Astrocyte (in vitro differentiated cells and primary cell): ENCODE data around the gene FAM241B. TPM values are rescaled to one million over a fixed set of nuclear protein-coding genes. Genes with fewer than 3 reads are reported as not detected.

ENCODE experiments used
- DNase-seq: peaks from one replicate; pipeline ENCODE4 v3.0.0-alpha.2; 2010; ENCODE audit warnings: low read depth
- FAIRE-seq: peaks from 2 replicates; lab custom pipeline; 2011; peaks lifted over from hg19 to GRCh38; lab: Jason Lieb, UNC
- H2AFZ ChIP-seq: 2 replicates; pipeline ENCODE4 v1.6.0; 2012; ENCODE audit warnings: low read depth, low read length, inconsistent platforms
- H3K27ac ChIP-seq: 2 replicates; pipeline ENCODE4 v1.5.1; 2011; ENCODE audit warnings: low read depth, low read length, inconsistent platforms
- H3K27me3 ChIP-seq: 2 replicates; pipeline ENCODE4 v1.6.0; 2011; ENCODE audit warnings: low read length, inconsistent platforms; ENCODE audit not compliant: insufficient read depth
- H3K36me3 ChIP-seq: 2 replicates; pipeline ENCODE4 v1.5.1; 2011; ENCODE audit warnings: low read length, inconsistent platforms; ENCODE audit not compliant: insufficient read depth
- H3K4me1 ChIP-seq: 2 replicates; pipeline ENCODE4 v1.5.1; 2011; ENCODE audit warnings: low read length, inconsistent platforms; ENCODE audit not compliant: insufficient read depth
- H3K4me2 ChIP-seq: 2 replicates; pipeline ENCODE4 v1.6.0; 2012; ENCODE audit warnings: low read length, inconsistent platforms
- H3K4me3 ChIP-seq: 2 replicates; pipeline ENCODE4 v1.5.1; 2011; ENCODE audit warnings: low read depth, mild to moderate bottlenecking, low read length, inconsistent platforms; ENCODE audit not compliant: insufficient read depth
- H3K79me2 ChIP-seq: 2 replicates; pipeline ENCODE4 v1.6.0; 2012; ENCODE audit warnings: mild to moderate bottlenecking, low read length, inconsistent platforms; ENCODE audit not compliant: insufficient read depth
- H3K9ac ChIP-seq: 2 replicates; pipeline ENCODE4 v1.6.0; 2012; ENCODE audit warnings: mild to moderate bottlenecking, low read length, inconsistent platforms
- H3K9me3 ChIP-seq: 2 replicates; pipeline ENCODE4 v1.5.1; 2012; ENCODE audit warnings: low read depth, mild to moderate bottlenecking, low read length, inconsistent platforms; ENCODE audit not compliant: insufficient read depth
- H4K20me1 ChIP-seq: 2 replicates; pipeline ENCODE4 v1.6.0; 2012; ENCODE audit warnings: low read length, inconsistent platforms; ENCODE audit not compliant: insufficient read depth
- H3K27ac Mint-ChIP-seq: one replicate; pipeline ENCODE4 v1.8.0; 2021; ENCODE audit warnings: mild to moderate bottlenecking, mixed read lengths; ENCODE audit not compliant: unreplicated experiment
- H3K27me3 Mint-ChIP-seq: one replicate; pipeline ENCODE4 v1.8.0; 2021; ENCODE audit warnings: low read depth, mixed read lengths; ENCODE audit not compliant: unreplicated experiment
- H3K36me3 Mint-ChIP-seq: one replicate; pipeline ENCODE4 v1.8.0; 2021; ENCODE audit warnings: low read depth, mixed read lengths; ENCODE audit not compliant: unreplicated experiment
- H3K4me1 Mint-ChIP-seq: one replicate; pipeline ENCODE4 v1.8.0; 2021; ENCODE audit warnings: low read depth, mixed read lengths; ENCODE audit not compliant: unreplicated experiment
- H3K4me3 Mint-ChIP-seq: one replicate; pipeline ENCODE4 v1.8.0; 2021; ENCODE audit warnings: mild to moderate bottlenecking, moderate library complexity, mixed read lengths; ENCODE audit not compliant: unreplicated experiment
- H3K9me3 Mint-ChIP-seq: one replicate; pipeline ENCODE4 v1.8.0; 2021; ENCODE audit warnings: mild to moderate bottlenecking, mixed read lengths; ENCODE audit not compliant: unreplicated experiment
- CTCF ChIP-seq: IDR thresholded peaks from 2 replicates; pipeline ENCODE4 v1.5.1; 2011; ENCODE audit warnings: low read depth, mild to moderate bottlenecking, inconsistent platforms, low read length, moderate library complexity; ENCODE audit not compliant: insufficient read depth
- EZH2 ChIP-seq: IDR thresholded peaks from 2 replicates; pipeline ENCODE4 v1.6.1; 2012; ENCODE audit warnings: mild to moderate bottlenecking, low read length, inconsistent platforms; ENCODE audit not compliant: insufficient read depth
- total RNA-seq: library from RNA; stranded (reverse); gene quantifications from 2 replicates; pipeline ENCODE4 v1.2.1, GENCODE V29; 2021

FAM241B gene
- total RNA-seq, 1 donor from 2014 or later, result 4.4 TPM

- Histone ChIP-seq H3K27ac (no peak overlapping the region), H3K79me2 (no peaks in the 10 kb centered on the region), H4K20me1 (no peaks in the 10 kb centered on the region), H3K36me3 (no peaks in the 10 kb centered on the region), H3K4me2 (no peak overlapping the region), H3K9ac (no peak overlapping the region), H3K4me3 (no peak overlapping the region), H3K27me3 (peaks cover 2% of the 10 kb centered on the region), H3K9me3 (no peaks in the 10 kb centered on the region), H3K4me1 (no peaks in the 10 kb centered on the region), H2AFZ (no peak overlapping the region)
- Mint-ChIP-seq H3K36me3 (peaks cover 7% of the 10 kb centered on the region), H3K9me3 (peaks cover 5% of the 10 kb centered on the region), H3K27me3 (peaks cover 42% of the 10 kb centered on the region), H3K4me3 (peak overlapping the region; percentile 70), H3K4me1 (no peaks in the 10 kb centered on the region), H3K27ac (no peak overlapping the region)
- FAIRE-seq, result no peak
- DNase-seq, result no peak
- no peak for TF ChIP-seq CTCF
- TF ChIP-seq EZH2, result no peak
Measured at GRCh38 chr10:69628891-69629290, 1.2 kb upstream of the FAM241B start.

GRCh38 chr10:69629519-69629896 is 539 bp upstream of the FAM241B start:
- Histone ChIP-seq H3K4me1 (no peaks in the 10 kb centered on the region), H3K79me2 (no peaks in the 10 kb centered on the region), H3K27me3 (peaks cover 2% of the 10 kb centered on the region), H3K4me3 (no peak overlapping the region), H3K36me3 (no peaks in the 10 kb centered on the region), H2AFZ (peak overlapping the region; percentile 53), H3K9me3 (no peaks in the 10 kb centered on the region), H3K27ac (no peak overlapping the region), H4K20me1 (no peaks in the 10 kb centered on the region), H3K4me2 (peak overlapping the region; percentile 80), H3K9ac (no peak overlapping the region)
- DNase-seq (no peak), FAIRE-seq (no peak)
- H3K4me1 Mint-ChIP-seq, result no peaks in the 10 kb centered on the region
- H3K27me3 Mint-ChIP-seq, result peaks cover 49% of the 10 kb centered on the region
- H3K9me3 Mint-ChIP-seq, result peaks cover 3% of the 10 kb centered on the region
- peak overlapping the region; percentile 78 for H3K4me3 Mint-ChIP-seq
- no peak for TF ChIP-seq EZH2
- TF ChIP-seq CTCF, result no peak
- H3K36me3 Mint-ChIP-seq, result peaks cover 9% of the 10 kb centered on the region
- no peak overlapping the region for H3K27ac Mint-ChIP-seq

GRCh38 chr10:69630651-69631400 is 779 bp downstream of the FAM241B start:
- no peaks in the 10 kb centered on the region for H3K4me1 Mint-ChIP-seq

More at GRCh38 chr10:69630651-69631400, 779 bp downstream of the FAM241B start:
- TF ChIP-seq EZH2, result no peak
- TF ChIP-seq CTCF, result no peak
- peak overlapping the region; percentile 80 for H3K4me3 Mint-ChIP-seq
- no peaks in the 10 kb centered on the region for H3K36me3 ChIP-seq
- H3K79me2 ChIP-seq, result no peaks in the 10 kb centered on the region
- no peak overlapping the region for H3K27ac ChIP-seq
- H3K27me3 ChIP-seq, result peaks cover 2% of the 10 kb centered on the region
- peak overlapping the region; percentile 48 for H3K9ac ChIP-seq
- H3K36me3 Mint-ChIP-seq, result peaks cover 9% of the 10 kb centered on the region
- no peak overlapping the region for H3K27ac Mint-ChIP-seq
- FAIRE-seq (no peak), DNase-seq (no peak)
- H2AFZ ChIP-seq, result peak overlapping the region; percentile 77
- H3K4me2 ChIP-seq, result peak overlapping the region; percentile 80
- H3K4me1 ChIP-seq, result no peaks in the 10 kb centered on the region
- peak overlapping the region; percentile 44 for H3K4me3 ChIP-seq
- no peaks in the 10 kb centered on the region for H3K9me3 ChIP-seq
- H3K9me3 Mint-ChIP-seq, result peaks cover 3% of the 10 kb centered on the region
- H3K27me3 Mint-ChIP-seq, result peaks cover 54% of the 10 kb centered on the region
- no peaks in the 10 kb centered on the region for H4K20me1 ChIP-seq
